Smooth muscle cell (in vitro differentiated cells): ENCODE results near the gene SELENOO. TPM values are rescaled to one million over a fixed set of nuclear protein-coding genes. Genes with fewer than 3 reads are reported as not detected.

Source experiments
- DNase-seq: peaks from one replicate; lab custom pipeline; 2025; ENCODE audit not compliant: unreplicated experiment; lab: John Stamatoyannopoulos, UW
- H2AFZ ChIP-seq: fragments of 200-600 bp; sonication (generic); 2 replicates; pipeline ENCODE4 v1.6.0; 2016; ENCODE audit warnings: antibody characterized with exemption, low read depth, mild to moderate bottlenecking
- H3F3A ChIP-seq: fragments of 200-600 bp; sonication (generic); 2 replicates; pipeline ENCODE4 v1.6.0; 2017; ENCODE audit warnings: antibody characterized with exemption, low read depth
- H3K27ac ChIP-seq: fragments of 200-600 bp; sonication (generic); 2 replicates; pipeline ENCODE4 v1.5.1; 2016; ENCODE audit warnings: low read depth, mild to moderate bottlenecking
- H3K27me3 ChIP-seq: fragments of 200-600 bp; sonication (generic); 2 replicates; pipeline ENCODE4 v1.6.1; 2016; ENCODE audit warnings: low read depth, mild to moderate bottlenecking
- H3K36me3 ChIP-seq: fragments of 200-600 bp; sonication (generic); 2 replicates; pipeline ENCODE4 v1.5.1; 2016; ENCODE audit warnings: low read depth
- H3K4me1 ChIP-seq: fragments of 200-600 bp; sonication (generic); 2 replicates; pipeline ENCODE4 v1.5.1; 2016; ENCODE audit warnings: low read depth
- H3K4me2 ChIP-seq: fragments of 200-600 bp; sonication (generic); 2 replicates; pipeline ENCODE4 v1.6.0; 2016; ENCODE audit warnings: mild to moderate bottlenecking
- H3K4me3 ChIP-seq: fragments of 200-600 bp; sonication (generic); 2 replicates; pipeline ENCODE4 v1.5.1; 2016; ENCODE audit warnings: mild to moderate bottlenecking
- H3K79me2 ChIP-seq: fragments of 200-600 bp; sonication (generic); 2 replicates; pipeline ENCODE4 v1.6.0; 2016; ENCODE audit warnings: low read depth, mild to moderate bottlenecking
- H3K9ac ChIP-seq: fragments of 200-600 bp; sonication (generic); 2 replicates; pipeline ENCODE4 v1.6.0; 2016; ENCODE audit warnings: low read depth
- H3K9me3 ChIP-seq: fragments of 200-600 bp; sonication (generic); replicated peaks from 2 replicates; pipeline ENCODE4 v1.5.1; 2016; ENCODE audit warnings: low read depth
- H4K20me1 ChIP-seq: fragments of 200-600 bp; sonication (generic); 2 replicates; pipeline ENCODE4 v1.6.0; 2016; ENCODE audit warnings: low read depth
- WGBS: methylation state at CpG from one replicate; pipeline ENCODE4 v1.1.7; 2016; ENCODE audit warnings: low lambda C conversion rate; 5-methylcytosine and 5-hydroxymethylcytosine counted together
- polyA plus RNA-seq: library from polyadenylated mRNA; unstranded; fragments of >200 nt; fragmentation: Nextera tagmentation; extraction: Ambion mirVana; gene quantifications from 2 replicates; pipeline ENCODE4 v1.2.1, GENCODE V29; 2016
- total RNA-seq: library from RNA; depleted of rRNA; stranded (reverse); fragments of >200 nt; gene quantifications from 2 replicates; pipeline ENCODE4 v1.2.3, GENCODE V29; 2014
- TF ChIP-seq, protein P1 (sequence below): fragments of 200-600 bp; sonication (generic); IDR thresholded peaks from 2 replicates; pipeline ENCODE4 v1.5.1; 2017; ENCODE audit warnings: borderline replicate concordance, mild to moderate bottlenecking, antibody characterized with exemption; ENCODE audit not compliant: insufficient read depth, poor library complexity, severe bottlenecking

The SELENOO gene
- total and polyA plus RNA-seq, 2 experiments from 2014 or later: 9.0 to 21.3 TPM

DNA sequence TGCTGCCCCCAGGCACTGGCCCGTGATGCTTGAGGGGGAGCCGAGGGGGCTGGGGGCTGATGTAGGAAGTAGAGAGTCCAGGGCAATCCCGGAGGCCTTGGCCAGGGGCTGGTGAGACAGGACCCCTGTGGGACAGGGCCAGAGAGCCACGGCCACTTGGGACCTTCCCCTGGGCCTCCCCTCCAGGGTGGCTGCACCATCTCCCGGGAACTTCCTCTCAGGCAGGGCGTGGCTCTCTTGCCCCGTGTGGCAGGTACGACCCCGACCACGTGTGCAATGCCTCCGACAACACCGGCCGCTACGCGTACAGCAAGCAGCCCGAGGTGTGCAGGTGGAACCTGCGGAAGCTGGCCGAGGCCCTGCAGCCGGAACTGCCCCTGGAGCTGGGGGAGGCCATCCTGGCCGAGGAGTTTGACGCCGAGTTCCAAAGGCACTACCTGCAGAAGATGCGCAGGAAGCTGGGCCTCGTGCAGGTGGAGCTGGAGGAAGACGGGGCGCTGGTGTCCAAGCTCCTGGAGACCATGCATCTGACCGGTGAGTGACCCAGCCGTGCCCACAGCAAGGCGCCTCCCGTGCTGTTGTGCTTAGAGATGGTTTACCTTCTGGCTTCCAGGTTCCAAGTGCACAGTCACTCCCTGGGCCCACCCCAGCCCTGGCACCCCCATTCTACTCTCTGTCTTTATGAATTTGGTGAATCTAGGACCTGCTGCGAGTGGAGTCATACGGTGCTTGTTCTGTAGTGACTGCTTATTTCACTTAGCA lies 9.7 kb downstream of the SELENOO start:
- H3K4me2 ChIP-seq: no peak overlapping the region
- peaks cover 99% of the 10 kb centered on the region for H4K20me1 ChIP-seq
- no peak overlapping the region for H2AFZ ChIP-seq
- TF ChIP-seq, protein P1, sequence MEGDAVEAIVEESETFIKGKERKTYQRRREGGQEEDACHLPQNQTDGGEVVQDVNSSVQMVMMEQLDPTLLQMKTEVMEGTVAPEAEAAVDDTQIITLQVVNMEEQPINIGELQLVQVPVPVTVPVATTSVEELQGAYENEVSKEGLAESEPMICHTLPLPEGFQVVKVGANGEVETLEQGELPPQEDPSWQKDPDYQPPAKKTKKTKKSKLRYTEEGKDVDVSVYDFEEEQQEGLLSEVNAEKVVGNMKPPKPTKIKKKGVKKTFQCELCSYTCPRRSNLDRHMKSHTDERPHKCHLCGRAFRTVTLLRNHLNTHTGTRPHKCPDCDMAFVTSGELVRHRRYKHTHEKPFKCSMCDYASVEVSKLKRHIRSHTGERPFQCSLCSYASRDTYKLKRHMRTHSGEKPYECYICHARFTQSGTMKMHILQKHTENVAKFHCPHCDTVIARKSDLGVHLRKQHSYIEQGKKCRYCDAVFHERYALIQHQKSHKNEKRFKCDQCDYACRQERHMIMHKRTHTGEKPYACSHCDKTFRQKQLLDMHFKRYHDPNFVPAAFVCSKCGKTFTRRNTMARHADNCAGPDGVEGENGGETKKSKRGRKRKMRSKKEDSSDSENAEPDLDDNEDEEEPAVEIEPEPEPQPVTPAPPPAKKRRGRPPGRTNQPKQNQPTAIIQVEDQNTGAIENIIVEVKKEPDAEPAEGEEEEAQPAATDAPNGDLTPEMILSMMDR: no peak
- H3K4me3 ChIP-seq: no peak overlapping the region
- no peak overlapping the region for H3K27ac ChIP-seq
- WGBS: 96% methylated on average over 30 of the region's 32 CpGs
- no peaks in the 10 kb centered on the region for H3K27me3 ChIP-seq
- no peaks in the 10 kb centered on the region for H3K9me3 ChIP-seq
- DNase-seq: no peak
- no peak overlapping the region for H3K9ac ChIP-seq
- no peaks in the 10 kb centered on the region for H3F3A ChIP-seq
- H3K4me1 ChIP-seq: no peaks in the 10 kb centered on the region
- H3K79me2 ChIP-seq: peaks cover 39% of the 10 kb centered on the region
- H3K36me3 ChIP-seq: no peaks in the 10 kb centered on the region

DNA sequence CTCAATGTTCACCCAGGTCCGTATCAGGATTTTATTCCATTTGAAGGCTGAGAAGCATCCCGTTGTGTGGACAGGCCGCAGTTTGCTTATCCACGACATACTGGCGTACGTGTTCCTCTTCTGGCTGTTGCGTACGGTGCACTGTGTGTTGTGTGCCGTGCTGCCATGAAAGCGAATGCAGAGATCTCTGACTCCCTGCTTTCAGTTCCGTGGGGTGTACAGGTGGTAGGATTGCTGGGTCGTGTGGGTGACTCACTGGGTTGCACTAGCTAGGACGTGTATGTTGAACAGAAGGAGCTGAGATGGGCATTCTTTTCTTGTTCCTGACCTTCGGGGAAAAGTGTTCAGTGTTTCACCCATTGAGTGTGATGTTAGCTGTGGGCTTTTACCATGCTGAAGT lies 10.3 kb downstream of the SELENOO start:
- TF ChIP-seq, protein P1: no peak
- DNase-seq: no peak
- peaks cover 99% of the 10 kb centered on the region for H4K20me1 ChIP-seq
- no peaks in the 10 kb centered on the region for H3F3A ChIP-seq
- H3K9ac ChIP-seq: no peak overlapping the region
- no peak overlapping the region for H3K4me2 ChIP-seq
- H3K36me3 ChIP-seq: no peaks in the 10 kb centered on the region
- no peak overlapping the region for H2AFZ ChIP-seq
- H3K4me3 ChIP-seq: no peak overlapping the region
- WGBS: 98% methylated on average over 14 of the region's 14 CpGs
- H3K9me3 ChIP-seq: no peaks in the 10 kb centered on the region
- no peaks in the 10 kb centered on the region for H3K27me3 ChIP-seq
- no peak overlapping the region for H3K27ac ChIP-seq
- H3K79me2 ChIP-seq: peaks cover 39% of the 10 kb centered on the region
- no peaks in the 10 kb centered on the region for H3K4me1 ChIP-seq

DNA sequence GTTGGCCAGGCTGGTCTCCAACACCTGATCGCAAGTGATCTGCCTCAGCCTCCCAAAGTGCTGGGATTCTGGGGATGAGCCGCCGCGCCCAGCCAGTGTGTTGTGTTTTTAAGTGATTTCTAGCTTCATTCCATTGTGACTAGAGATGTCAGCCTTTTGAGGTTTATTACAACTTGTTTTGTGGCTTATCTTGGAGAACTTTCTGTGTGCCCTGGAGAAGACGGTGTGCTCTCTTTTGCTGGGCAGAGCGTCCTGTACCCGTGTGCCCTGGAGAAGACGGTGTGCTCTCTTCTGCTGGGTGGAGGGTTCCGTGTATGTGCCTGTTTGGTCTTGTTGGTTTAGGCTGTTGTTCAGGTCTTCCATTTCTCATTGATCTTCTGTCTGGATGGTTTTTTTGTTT lies 12.5 kb downstream of the SELENOO start:
- H3K27me3 ChIP-seq: no peaks in the 10 kb centered on the region
- H3K4me3 ChIP-seq: no peak overlapping the region
- H3K4me1 ChIP-seq: no peaks in the 10 kb centered on the region
- TF ChIP-seq, protein P1: no peak
- H3K36me3 ChIP-seq: no peaks in the 10 kb centered on the region
- H3K4me2 ChIP-seq: no peak overlapping the region
- H3K9me3 ChIP-seq: no peaks in the 10 kb centered on the region
- H2AFZ ChIP-seq: no peak overlapping the region
- H3F3A ChIP-seq: no peaks in the 10 kb centered on the region
- no peak overlapping the region for H3K9ac ChIP-seq
- over 99% methylated on average over 9 of the region's 9 CpGs for WGBS
- peaks cover 39% of the 10 kb centered on the region for H3K79me2 ChIP-seq
- no peak for DNase-seq
- no peak overlapping the region for H3K27ac ChIP-seq
- H4K20me1 ChIP-seq: peaks cover 95% of the 10 kb centered on the region
